ENCODE data around the gene EXOSC1.
A peak's percentile ranks its signal among the peaks of the same experiment; 100 is the strongest.
"Not testable (repeated sequence)": the region's sequence is repeated elsewhere in the genome, so short reads cannot be mapped to it uniquely, and the experiment has no call there.

The EXOSC1 gene

DNA sequence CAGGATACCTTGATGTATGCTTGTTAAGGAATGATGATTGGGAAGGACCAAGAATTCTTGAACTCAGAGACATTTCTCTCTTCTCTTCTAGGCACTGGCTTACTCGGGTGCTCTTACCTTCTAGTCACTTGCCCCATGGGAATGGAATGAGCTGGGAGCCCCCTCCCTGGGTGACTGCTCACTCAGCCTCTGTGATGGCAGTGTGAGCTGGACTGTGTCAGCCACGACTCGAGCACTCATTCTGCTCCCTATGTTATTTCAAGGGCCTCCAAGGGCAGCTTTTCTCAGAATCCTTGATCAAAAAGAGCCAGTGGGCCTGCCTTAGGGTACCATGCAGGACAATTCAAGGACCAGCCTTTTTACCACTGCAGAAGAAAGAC is 10.9 kb upstream of the EXOSC1 start:
- no peak for DNase-seq

DNA sequence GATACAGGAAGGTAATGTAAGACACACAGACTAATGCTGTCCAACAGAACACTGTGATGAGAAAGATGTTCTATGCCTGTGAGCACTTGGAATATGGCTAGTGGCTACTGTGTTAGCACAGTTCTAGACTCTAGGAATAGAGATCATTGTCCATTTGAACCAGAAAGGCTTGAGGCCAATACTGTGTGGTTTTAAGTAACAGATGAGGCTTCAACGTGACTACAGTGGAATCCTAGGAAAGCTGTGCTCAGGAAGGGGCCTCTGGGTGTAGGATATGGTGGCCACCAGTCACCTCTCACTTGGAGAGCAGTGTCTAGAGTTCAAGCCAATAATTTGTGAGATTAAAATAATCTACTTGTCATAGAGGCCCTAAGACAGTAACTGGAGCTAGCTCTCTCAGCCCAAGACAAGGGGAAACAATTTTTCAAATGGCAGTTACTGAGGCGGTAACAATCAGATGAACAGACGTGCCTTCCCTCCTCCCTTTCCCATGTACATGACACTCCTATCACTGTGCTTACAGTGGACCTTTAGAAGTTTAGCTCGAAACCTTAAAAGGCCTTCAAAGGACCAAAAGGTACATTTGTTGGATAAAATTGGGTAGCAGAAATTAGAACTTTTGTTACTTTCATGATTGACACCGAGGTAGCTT is 10.4 kb upstream of the EXOSC1 start:
- DNase-seq: no peak

DNA sequence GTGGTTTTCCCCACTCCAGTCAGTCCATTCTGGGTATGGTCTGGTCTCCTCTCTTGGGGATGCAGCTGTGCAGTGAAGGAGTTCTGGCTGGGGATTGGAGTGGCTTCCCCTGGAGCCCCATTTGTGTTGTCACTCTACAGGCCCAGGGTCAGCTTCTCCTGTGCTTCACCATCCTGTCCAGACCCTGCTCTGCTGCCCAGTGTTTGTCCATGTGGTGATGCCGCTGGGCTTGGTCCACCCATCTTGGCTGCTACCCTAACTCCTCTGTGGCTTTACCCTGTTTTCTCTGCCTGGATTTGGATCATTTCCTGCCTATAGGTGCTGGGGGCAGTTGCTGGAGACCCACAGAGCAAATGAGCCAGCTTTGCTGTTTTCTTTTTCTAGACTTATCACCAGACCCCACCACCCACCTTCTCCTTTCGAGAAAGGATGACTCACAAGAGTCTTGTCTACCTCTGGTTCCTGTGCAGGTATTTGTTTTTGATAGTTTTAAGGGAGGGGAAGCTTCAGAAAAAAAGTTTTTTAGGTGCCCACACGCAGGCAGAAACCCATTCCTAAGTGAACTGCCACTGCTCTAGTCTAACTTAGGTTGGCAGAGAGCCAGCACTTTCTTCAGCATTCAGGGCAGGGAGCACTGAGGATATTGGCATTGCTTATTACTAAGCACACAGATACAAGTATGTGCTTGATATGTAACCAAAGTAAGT is 8.7 kb upstream of the EXOSC1 start:
- DNase-seq: no peak

DNA sequence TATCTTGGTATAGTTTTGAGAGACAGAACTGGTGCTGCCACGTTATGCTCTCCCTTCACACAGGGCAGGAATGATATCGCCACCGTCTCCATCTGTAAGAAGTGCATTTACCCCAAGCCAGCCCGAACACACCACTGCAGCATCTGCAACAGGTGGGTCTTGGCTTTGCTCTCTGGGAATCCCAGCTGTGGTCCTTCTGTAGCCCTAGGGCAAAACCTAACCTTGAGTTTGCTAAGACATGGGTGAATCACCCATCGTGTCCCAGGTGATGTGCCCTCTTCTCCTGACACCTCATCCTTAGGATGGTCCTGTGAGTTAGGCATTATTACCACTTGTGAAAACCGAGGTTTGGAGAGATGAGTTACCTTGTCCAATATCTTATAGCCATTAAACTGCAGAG is 6.5 kb upstream of the EXOSC1 start:
- DNase-seq: no peak

DNA sequence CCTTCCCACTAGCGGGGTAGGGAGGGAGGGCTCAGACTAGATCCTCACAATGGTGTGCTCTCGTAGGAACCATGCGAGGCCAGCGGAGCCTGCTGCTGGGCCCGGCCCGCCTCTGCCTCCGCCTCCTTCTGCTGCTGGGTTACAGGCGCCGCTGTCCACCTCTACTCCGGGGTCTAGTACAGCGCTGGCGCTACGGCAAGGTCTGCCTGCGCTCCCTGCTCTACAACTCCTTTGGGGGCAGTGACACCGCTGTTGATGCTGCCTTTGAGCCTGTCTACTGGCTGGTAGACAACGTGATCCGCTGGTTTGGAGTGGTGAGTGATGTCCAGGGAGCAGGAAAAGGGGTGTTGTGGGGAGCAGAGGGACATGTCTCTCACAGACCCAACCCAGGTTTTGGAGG is 5.8 kb upstream of the EXOSC1 start:
- DNase-seq: no peak

DNA sequence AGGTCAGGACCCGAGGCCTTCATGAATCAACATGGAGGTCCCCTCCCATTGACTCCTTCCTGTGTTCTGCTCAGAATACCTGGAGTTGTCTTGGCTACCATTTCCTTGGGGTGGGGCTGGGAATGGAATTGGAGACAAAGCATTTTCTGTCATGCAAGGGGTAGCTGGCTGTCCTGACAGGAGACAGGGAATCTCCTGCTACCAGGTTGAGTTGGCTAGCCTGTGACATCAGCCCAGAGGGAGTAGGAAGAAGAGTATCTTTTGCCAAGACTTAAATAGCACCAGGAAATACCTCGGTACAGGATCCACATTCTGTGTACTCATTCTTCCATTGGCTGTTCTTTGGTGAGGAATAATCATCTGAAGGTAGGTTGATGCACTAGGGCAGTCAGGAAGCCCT is 5.0 kb upstream of the EXOSC1 start:
- no peak for DNase-seq

DNA sequence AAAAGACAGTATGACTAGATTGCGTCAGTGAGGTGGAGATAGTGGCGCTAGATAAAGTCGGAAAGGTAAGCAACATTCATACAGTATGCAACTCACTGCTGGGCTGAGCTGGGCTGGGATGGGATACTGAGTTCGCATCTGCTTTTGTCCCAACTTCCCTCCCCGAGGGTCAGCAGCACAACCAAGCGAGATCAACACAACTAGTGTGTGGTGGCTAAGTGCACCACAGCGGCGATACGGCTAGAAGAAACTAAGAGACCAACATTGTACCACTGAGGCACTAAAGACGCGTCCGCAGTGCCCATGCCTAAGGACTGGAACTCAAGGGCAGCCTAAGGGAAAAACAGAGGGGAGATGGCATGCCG is 467 bp downstream of the EXOSC1 start:
- no peak for DNase-seq

DNA sequence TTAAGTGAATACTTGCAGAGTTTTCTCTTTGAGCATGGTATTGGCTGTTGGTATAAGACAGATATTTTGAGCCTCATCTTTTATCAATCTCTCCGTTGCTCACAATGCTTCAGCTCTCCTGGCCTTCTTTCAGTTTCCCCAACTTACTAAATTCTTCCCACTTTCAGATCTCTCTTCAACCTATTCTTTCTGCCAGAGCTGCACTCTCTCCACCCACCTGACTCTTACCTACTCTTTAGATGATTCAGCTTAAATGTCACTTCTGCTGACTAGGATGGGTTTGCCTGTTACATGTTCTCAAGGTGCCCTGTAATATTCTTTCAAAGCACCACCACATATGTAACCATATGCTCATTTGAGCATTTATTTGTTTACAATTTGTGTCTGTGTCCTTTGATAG is 1.6 kb downstream of the EXOSC1 start:
- DNase-seq: no peak

DNA sequence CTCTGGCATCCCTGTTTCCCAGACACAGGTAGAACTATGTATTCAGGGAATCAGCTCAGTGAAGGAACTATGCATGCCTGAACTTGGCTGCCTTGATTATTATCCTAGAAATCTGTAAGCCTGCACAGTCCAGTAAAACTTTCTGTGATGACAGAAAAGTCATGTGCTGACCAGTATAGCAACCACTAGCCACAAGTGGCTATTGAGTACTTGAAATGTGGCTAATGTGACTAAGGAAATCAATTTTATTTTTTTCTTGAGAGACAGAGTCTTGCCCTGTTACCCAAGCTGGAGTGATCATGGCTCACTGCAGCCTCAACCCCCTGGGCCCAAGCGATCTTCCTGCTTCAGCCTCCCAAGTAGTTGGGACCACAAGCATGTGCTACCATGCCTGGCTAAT is 3.5 kb downstream of the EXOSC1 start:
- DNase-seq: no peak

DNA sequence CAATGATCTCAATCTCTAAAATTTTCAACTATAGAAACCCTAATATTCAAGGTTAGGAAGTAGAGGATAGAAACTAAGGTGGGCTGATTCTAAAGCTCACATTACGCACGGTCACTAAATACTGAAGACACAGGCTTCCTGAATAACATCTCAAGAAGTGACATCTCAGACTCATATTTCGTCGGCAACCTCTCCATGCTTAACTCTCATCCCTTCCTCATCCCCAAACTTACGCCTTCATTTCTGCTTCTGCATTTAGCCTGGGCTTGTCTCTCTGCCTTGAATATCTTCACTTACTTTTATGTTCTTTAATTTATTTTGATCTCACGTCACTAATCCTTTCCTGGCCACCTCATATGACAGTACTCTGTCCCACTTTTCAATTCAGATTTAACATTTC is 10.6 kb downstream of the EXOSC1 start:
- no peak for DNase-seq

DNA sequence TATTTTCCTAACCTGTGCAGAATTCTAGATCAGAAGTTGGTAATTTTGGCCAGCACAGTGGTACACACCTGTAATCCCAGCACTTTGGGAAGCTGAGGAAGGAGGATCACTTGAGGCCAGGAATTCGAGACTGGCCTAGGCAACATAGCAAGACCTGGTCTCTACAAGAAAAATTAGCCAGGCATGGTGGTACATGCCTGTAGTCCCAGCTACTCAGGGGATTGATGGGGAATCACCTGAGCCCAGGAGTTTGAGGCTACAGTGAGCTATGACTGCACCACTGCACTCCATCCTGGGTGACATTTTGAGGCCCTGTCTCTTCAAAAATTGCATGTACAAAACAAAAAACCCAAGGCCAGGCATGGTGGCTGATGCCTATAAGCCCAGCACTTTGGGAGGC is 11.2 kb downstream of the EXOSC1 start:
- DNase-seq: no peak

DNA sequence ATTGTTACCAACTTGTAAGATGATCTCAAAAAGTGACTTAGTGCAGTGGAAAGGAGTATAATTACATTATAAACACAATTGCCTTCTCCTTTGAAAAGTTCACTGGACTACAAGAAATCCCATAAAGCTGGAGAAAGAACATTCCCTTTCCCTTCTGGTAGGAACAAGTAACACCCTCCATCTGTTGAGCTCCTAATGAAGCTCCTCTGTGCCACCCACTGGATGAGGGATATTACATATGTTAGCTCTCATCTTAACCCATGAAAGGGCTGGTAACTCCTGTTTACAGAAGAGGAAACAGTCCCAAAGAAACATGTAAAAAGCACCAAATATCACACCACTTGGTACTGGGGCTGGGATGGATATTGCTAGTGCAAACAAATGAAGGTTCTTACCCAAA is 11.8 kb downstream of the EXOSC1 start:
- no peak for DNase-seq

DNA sequence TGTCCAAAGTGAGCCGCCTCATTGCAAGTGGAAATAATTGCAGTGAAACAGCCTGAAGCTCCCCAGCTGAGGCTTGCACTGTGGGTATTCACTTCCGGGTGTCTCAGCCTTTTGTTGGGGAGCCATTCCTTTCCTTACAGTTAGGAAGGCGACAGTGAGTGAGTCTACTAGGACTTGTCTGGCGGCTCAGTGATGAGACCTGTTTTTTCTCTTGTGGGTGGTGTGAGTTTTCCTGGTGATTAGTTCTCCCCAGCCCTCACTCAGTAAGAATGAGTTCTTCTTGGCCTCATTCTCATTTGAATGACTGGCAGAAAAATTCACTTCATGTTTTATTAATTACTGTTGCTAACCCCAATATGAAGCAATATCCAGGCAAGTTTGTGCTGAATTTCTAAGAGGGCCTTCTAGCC is 17.2 kb downstream of the EXOSC1 start:
- DNase-seq: no peak

DNA sequence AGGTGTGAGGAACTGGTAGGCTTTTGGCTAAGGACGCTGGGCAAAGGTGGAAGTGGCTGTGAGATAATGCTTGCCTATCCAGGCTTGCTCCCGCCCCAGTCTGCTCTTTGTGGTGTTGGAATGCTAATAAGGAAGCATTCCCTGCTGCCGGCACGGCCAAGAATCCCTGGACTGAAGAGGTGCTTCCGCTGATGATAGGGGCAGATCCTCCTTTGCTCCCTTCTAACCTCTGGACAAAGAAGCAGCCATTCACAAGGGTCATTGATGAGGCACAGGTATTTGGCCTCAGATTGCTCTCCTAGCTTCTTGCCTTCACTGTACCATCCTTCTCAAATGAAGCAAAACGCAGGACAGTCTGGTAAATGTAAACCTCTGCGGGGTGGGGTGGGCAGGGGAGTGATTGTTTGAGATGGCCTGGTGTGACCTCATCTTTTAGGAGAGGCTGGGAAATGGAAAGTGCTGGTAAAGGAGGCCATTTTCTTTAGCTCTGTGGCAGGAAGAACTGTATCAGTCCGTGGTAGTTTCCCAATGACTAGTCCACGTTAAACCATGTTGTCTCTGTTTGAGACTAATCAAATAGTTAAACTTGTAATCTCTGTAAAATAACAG is 18.1 kb downstream of the EXOSC1 start:
- peak; percentile 93 for DNase-seq

DNA sequence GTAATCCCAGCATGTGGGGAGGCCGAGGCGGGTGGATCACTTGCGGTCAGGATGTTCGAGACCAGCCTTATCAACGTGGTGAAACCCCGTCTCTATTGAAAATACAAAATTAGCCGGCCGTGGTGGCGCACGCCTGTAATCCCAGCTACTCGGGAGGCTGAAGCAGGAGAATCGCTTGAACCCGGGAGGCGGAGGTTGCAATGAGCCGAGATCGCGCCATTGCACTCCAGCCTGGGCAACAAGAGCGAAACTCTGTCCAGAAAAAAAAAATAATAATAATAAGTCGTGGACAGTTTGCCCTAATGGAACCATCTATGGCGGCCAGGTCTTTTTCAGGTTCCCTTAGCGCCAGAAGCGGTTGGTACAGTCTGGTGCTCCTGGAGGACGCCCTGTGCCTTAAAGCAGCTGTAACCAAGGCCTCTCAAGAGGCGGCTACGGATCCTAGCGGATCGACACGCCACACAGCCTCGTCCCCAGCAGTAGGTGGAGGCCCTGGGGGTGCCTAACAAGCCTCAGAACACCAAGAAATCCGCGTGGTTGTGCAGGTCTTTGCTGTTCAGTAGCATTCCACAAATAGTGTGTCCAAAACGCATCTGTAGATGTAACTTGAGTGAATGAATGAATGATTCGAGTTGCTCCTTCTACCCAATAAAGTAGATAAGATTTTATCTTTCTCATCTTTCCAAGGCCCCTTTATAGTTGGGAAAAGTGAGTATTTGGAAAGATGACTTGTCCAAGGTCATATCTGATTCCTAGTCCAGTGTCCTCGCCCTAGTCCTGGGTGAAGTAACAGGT is 18.8 kb downstream of the EXOSC1 start:
- no peak for DNase-seq

DNA sequence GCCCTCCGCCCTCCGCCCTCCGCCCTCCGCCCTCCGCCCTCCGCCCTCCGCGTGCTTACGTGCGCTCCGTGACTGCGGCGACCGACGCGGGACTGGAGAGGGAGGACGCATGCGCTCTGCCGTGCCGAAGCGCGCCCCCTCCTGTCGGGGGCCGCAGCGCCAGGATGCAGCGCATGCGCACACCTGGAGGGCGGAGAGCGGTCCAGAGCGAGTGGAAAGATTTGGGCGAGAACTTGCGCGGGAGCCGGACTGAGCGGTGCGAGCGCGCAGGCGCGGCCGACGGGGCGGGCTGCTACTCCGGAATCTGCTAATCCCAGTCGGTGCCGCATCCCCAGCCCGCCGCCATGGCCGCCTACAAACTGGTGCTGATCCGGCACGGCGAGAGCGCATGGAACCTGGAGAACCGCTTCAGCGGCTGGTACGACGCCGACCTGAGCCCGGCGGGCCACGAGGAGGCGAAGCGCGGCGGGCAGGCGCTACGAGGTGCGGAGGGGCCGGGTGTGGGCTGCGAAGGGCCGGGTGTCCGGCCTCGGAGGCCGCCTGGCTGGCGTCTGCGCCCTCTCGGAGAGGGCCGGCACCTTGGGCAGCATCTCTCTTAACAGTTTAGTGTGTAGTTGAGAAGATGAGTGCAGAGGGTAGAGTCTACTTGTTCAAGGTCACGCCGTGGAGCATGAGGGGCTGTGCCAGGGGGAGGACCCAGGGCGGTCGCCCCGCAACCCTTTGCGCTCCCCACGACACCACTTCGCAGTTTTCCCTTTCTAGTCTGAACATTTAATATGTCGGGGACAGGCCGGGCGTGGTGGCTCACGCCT is 19.6 kb downstream of the EXOSC1 start, which contains the start of gene PGAM1:
PGAM1 (plus strand) TSS at position 228 of the 812 bp plus-strand sequence; CDS start at position 345, 117 bp downstream.
- peak; percentile 98 for DNase-seq

DNA sequence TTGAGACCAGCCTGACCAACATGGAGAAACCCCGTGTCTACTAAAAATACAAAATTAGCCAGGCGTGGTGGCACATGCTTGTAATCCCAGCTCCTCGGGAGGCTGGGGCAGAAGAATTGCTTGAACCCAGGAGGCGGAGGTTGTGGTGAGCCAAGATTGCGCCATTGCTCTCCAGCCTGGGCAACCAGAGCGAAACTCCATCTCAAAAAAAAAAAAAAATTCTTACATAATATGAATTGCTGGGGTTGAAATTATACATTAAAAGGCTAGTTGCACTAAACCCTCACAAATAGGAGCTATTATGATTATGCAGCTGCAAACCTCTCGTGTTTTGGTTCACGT is 22.1 kb downstream of the EXOSC1 start:
- not testable (repeated sequence) for DNase-seq

DNA sequence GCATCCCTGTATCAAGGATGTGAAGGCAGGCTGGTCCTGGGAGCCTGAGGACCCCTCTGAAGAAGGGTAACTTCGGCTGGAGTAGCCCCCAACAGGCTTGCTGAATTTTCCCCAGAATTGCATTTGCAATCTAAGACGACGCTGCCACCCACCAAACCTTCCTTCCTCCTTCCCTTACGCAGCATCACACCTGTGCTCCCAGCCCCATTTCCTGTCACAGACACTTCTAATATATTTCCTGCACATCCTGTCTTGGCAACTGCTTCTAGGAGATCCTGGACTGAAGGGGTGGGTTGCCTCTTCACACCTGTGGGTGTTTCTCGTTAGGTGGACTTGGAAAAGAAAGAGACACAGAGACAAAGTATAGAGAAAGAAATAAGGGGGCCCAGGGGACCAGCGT is 29.2 kb downstream of the EXOSC1 start:
- no peak for DNase-seq

DNA sequence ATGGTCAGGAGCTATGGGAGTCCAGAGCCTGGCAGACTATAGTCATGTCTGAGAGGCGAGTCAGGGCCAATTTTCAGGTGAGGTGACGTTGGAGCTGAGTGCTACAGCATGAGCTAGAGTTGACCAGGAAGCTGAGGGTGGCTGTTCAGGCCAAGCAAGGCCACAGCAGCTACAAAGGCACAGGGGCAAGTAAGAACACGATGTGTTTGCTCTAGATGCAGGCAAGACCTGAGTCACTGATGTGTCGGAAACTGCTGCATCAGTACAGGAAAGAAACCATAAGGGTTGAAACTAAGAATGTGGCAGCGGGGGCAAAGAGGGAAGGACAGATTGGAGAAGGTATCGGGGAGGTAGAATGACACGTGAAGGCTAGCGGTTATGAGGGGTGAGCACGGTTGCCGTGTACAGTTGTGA is 32.9 kb downstream of the EXOSC1 start:
- peak; percentile 87 for DNase-seq

DNA sequence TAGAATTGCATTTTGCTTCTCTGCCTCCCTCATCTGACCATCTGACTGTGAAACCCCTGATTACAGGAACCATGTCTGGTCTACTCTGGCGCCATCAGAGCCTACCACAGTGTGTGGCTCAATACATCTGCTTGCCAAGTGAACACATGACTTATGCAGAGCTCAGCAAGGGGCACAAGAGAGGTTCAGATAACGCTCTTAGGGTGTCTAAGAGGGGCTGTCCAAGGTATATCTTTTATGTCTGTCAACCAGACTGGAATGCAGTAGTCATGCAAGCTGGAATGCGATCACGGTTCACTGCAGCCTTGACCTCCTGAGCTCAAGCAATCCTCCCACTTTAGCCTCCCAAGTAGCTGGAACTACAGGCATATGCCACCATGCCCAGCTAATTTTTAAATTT is 34.4 kb downstream of the EXOSC1 start:
- no peak for DNase-seq

DNA sequence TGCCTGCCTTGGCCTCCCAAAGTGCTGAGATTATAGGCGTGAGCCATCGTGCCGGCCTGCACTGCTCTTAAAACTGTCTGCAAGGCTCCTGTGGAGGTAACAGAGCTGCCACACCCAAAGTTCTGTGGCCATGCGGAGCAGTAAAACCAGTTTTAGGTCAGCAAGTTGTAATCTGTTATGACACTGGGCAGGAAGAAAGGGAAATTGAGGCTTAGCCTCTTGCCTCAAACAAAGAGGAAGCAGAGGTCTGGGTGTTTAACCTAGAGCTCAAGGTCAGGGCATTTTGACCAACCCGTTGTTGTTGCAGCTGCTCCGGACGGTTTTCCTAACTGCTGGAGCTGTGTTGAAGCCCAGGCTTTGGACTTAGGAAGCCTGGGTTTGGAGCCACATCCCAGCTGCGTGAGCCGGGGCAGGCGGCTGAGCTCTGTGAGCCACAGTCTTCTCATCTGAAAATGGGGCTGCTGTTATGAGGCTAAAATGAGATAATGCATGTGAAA is 37.3 kb downstream of the EXOSC1 start:
- DNase-seq: no peak

DNA sequence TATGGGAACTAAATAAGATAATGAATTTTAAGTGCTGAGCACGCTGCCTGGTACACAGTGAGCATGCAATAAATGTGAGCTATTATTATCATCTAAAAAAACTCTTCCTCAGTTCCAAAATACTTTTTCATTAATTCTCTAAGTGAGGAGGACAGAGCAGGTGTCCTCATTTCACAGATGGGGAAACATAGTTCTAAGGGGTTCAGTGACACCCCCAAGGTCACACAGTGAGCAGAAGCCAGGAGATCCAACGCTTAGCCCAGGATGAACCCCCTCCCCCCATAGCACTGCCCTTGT is 37.9 kb downstream of the EXOSC1 start:
- no peak for DNase-seq
